ENCODE data around the gene APBB1IP. TPM values are rescaled to one million over a fixed set of nuclear protein-coding genes. Genes with fewer than 3 reads are reported as not detected.

Gene APBB1IP
- total and polyA plus RNA-seq, 2 of the 8 experiments (the other 6 are each of a cell fraction or from before 2014, with no cell fraction given): 0.05 TPM; not detected in 1

GRCh38 chr10:26468291-26468690, 30.1 kb downstream of the APBB1IP start:
- peaks cover 0 to 1% (median under 1%) of the 10 kb centered on the region in 4 experiments; a peak in 2 of 7 replicates for H3K4me1 ChIP-seq (replicated peaks in 1 of 4; ENCODE audit: control insufficient read depth in 3 of 4, insufficient read depth in 4 of 4, low read length in 3 of 4)
- no peaks in the 10 kb centered on the region for H3K9me3 ChIP-seq (ENCODE audit: insufficient read depth in 2 of 2, low read depth in 1 of 2, low read length in 1 of 2)
- no peak overlapping the region for H2BK20ac ChIP-seq (ENCODE audit: low read length)
- no peak overlapping the region for H2BK12ac ChIP-seq (ENCODE audit: low read depth, low read length)
- H3K27ac ChIP-seq (ENCODE audit: low read depth, low read length): no peak overlapping the region
- CTCF ChIA-PET (ENCODE audit: partially characterized antibody): no interaction called here
- 84% methylated on average over 3 of the region's 3 CpGs; no CpG with 5 or more reads in 1 of the 2 experiments for WGBS, 2 experiments (ENCODE audit: extremely low coverage in 1 of 2, insufficient coverage in 1 of 2, insufficient read length in 1 of 2, insufficient replicate concordance in 2 of 2, low coverage in 1 of 2, low lambda C conversion rate in 2 of 2, missing lambda C conversion rate in 1 of 2)
- no peaks in the 10 kb centered on the region for H3K23me2 ChIP-seq (ENCODE audit: low read depth, low read length)
- TF ChIP-seq EGR1 (IDR thresholded peaks at IDR 0.05; ENCODE audit: borderline replicate concordance, low read depth, low read length) (no peak), POU5F1 (IDR thresholded peaks at IDR 0.05; ENCODE audit: low read depth, low read length) (no peak), TBP (IDR thresholded peaks at IDR 0.05; ENCODE audit: low read depth, low read length) (no peak), CTBP2 (IDR thresholded peaks at IDR 0.05; ENCODE audit: borderline replicate concordance, insufficient read depth, insufficient read length, low read length) (no peak), SRF (IDR thresholded peaks at IDR 0.05; ENCODE audit: low read depth, low read length) (no peak)
- POLR2A ChIA-PET (ENCODE audit: partially characterized antibody): no interaction called here
- H3K9ac ChIP-seq (replicated peaks in 1 of 4; ENCODE audit: extremely low read depth in 1 of 4, low read depth in 3 of 4, low read length in 3 of 4): no peak overlapping the region
- no peak overlapping the region for H3K56ac ChIP-seq (replicated peaks; ENCODE audit: insufficient read length, low read depth, low read length)
- no peak overlapping the region for H3K4ac ChIP-seq (replicated peaks; ENCODE audit: insufficient read length, low read depth, low read length)
- no peak overlapping the region for H2AK5ac ChIP-seq (ENCODE audit: low read depth, low read length)
- H2BK5ac ChIP-seq (ENCODE audit: low read depth, low read length): no peak overlapping the region
- no peak overlapping the region for H2AFZ ChIP-seq (ENCODE audit: low read length)
- no peak overlapping the region for H4K8ac ChIP-seq (ENCODE audit: extremely low read depth, insufficient read depth, low read length)
- no peak overlapping the region for H4K91ac ChIP-seq (replicated peaks; ENCODE audit: insufficient read length, low read length)
- H3K4me2 ChIP-seq (ENCODE audit: insufficient read depth in 1 of 2, low read depth in 2 of 2, low read length in 2 of 2): no peak overlapping the region
- DNase-seq (ENCODE audit: low read depth in 1 of 2, low spot score in 2 of 2): no peak
- no peak overlapping the region for H3K4me3 ChIP-seq (ENCODE audit: extremely low read depth in 1 of 4, insufficient read depth in 2 of 4, low read depth in 3 of 4, low read length in 4 of 4)
- no peaks in the 10 kb centered on the region for H3K36me3 ChIP-seq (ENCODE audit: control insufficient read depth in 2 of 4, insufficient read depth in 4 of 4, low read length in 3 of 4)
- no peaks in the 10 kb centered on the region for H3K79me1 ChIP-seq (ENCODE audit: low read depth, low read length)
- no peaks in the 10 kb centered on the region for H3K79me2 ChIP-seq (ENCODE audit: control insufficient read depth in 1 of 2, insufficient read depth in 2 of 2, low read length in 2 of 2)
- H3K23ac ChIP-seq (ENCODE audit: insufficient read length): no peak overlapping the region
- no peaks in the 10 kb centered on the region for H4K20me1 ChIP-seq (replicated peaks in 1 of 2; ENCODE audit: control insufficient read depth in 1 of 2, insufficient read depth in 2 of 2, low read length in 2 of 2)
- FAIRE-seq: no peak
- no peak overlapping the region for H2BK15ac ChIP-seq (ENCODE audit: low read length)
- H3K27me3 ChIP-seq (replicated peaks in 1 of 4; ENCODE audit: control insufficient read depth in 3 of 4, extremely low read depth in 1 of 4, insufficient read depth in 3 of 4, low read length in 3 of 4): no peaks in the 10 kb centered on the region
- H3K18ac ChIP-seq (ENCODE audit: extremely low read depth, low read length): no peak overlapping the region
- no peak overlapping the region for H3K14ac ChIP-seq (ENCODE audit: insufficient read length)
- H4K5ac ChIP-seq (ENCODE audit: insufficient read length, low read depth, low read length): no peak overlapping the region
- H2BK120ac ChIP-seq (replicated peaks; ENCODE audit: low read depth, low read length): no peak overlapping the region

Measured in H1 (cell line).